ENCODE measurements around the gene SNX7. TPM values are rescaled to one million over a fixed set of nuclear protein-coding genes. Genes with fewer than 3 reads are reported as not detected.

Gene SNX7, protein sequence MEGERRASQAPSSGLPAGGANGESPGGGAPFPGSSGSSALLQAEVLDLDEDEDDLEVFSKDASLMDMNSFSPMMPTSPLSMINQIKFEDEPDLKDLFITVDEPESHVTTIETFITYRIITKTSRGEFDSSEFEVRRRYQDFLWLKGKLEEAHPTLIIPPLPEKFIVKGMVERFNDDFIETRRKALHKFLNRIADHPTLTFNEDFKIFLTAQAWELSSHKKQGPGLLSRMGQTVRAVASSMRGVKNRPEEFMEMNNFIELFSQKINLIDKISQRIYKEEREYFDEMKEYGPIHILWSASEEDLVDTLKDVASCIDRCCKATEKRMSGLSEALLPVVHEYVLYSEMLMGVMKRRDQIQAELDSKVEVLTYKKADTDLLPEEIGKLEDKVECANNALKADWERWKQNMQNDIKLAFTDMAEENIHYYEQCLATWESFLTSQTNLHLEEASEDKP
- total RNA-seq = 10 to 100 TPM in 2 of 6 experiments, 1 to 10 TPM in 4; 8.5 to 11.9 (median 9.9) TPM
- long read RNA-seq, partial matches to known transcripts = 0 of 1 reads
- long read RNA-seq, other reads (novel, unspliced or antisense) = 0 of 1 reads

DNA sequence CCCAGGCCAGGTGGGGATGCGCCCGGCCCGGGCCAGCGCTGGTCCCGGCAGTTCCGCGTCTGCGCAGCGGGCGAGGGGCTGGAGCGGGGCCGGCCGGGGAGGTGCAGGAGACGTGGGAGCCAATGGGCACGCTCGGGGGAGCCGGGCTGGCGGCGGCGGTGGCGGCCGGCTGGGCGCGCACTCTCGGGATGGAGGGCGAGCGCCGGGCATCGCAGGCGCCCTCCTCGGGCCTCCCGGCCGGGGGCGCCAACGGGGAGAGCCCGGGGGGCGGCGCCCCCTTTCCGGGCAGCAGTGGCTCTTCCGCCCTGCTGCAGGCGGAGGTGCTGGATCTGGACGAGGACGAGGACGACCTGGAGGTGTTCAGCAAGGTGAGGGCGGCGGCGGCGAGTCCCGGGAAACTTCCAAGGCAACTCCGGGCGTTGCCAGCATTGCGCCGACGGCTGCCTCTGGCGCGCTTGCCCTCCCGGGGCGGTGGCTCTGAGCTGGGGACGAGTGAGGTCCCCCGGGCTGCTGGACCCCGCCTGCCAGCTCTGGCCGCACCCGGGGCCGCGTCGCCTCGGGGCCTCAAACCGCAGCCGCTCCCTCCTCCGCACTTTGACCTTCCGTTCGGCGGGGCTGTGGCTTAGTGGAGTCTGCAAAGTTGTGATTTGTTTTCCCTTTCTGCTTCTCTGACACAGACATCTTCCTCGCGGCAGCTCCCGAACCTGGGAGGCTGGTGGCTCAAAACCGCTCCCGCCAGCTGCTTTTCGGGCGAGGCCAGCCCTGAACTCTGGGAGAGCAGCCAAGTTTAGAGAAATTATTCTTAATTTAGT is at the start of gene SNX7:
TSS of gene SNX7 (plus strand) at position 178 of the 812 bp plus-strand sequence. CDS start at position 189, 11 bp downstream.
- peak within 1 kb of the TSS; percentile 56 to 72 (median 59) for H3K27ac ChIP-seq
- DNase-seq (peak; percentile 90 to 93 (median 91)), ATAC-seq (peak; percentile 95 to 99 (median 97))
- no peaks in the 10 kb centered on the region for H3K27me3 ChIP-seq
- H3K4me1 ChIP-seq = peaks cover 0 to 10% (median 0%) of the 10 kb centered on the region in 4 donors
- TF ChIP-seq POLR2A (IDR thresholded peaks at IDR 0.05) (peak; percentile 75), CTCF (IDR thresholded peaks at IDR 0.05) (peak in 3 of 4 donors; percentile 13 to 37 (median 32))
- 0% methylated on average over 6 of the region's 80 CpGs for WGBS (ENCODE audit: insufficient coverage, low coverage, low lambda C conversion rate, missing lambda C conversion rate)
- no peaks in the 10 kb centered on the region for H3K36me3 ChIP-seq
- no peaks in the 10 kb centered on the region for H3K9me3 ChIP-seq
- intact Hi-C loops (cut with DNase I) = no loop called here
- H3K4me3 ChIP-seq = peak within 1 kb of the TSS; percentile 61 to 80 (median 61)

GRCh38 chr1:98637316-98637715 is 24.2 kb upstream of the SNX7 start:
- Histone ChIP-seq H3K27ac (no peak overlapping the region), H3K4me1 (no peaks in the 10 kb centered on the region), H3K4me3 (no peak overlapping the region), H3K36me3 (no peaks in the 10 kb centered on the region), H3K27me3 (no peaks in the 10 kb centered on the region), H3K9me3 (no peaks in the 10 kb centered on the region)
- ATAC-seq (no peak), DNase-seq (no peak)
- intact Hi-C loops (cut with DNase I) = no loop called here
- WGBS (ENCODE audit: insufficient coverage, low coverage, low lambda C conversion rate, missing lambda C conversion rate) = 60% methylated on average over 1 of the region's 2 CpGs
- TF ChIP-seq POLR2A (IDR thresholded peaks at IDR 0.05) (no peak), CTCF (IDR thresholded peaks at IDR 0.05) (no peak)

DNA sequence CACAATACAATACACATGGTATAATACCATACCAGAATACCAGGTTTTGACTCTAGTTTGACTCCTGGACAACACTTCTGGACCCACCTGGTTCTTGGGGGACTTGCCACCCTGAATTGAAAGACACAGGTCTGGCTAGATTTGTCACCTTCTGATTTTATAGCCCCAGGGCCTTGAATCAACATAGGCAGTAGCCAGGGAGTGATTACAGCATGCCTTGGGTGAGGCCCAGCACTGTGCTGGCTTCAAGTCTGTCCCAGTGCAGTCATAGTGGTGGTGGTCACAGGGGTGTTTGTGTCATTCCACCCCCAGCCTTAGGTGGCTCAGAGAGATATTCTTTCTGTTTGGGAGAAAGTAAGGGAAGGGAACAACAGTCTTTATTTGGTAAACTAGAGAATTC is 23.3 kb upstream of the SNX7 start:
- ATAC-seq (no peak), DNase-seq (no peak)
- TF ChIP-seq CTCF (IDR thresholded peaks at IDR 0.05) (no peak), POLR2A (IDR thresholded peaks at IDR 0.05) (no peak)
- Histone ChIP-seq H3K27me3 (no peaks in the 10 kb centered on the region), H3K4me3 (no peak overlapping the region), H3K27ac (no peak overlapping the region), H3K9me3 (no peaks in the 10 kb centered on the region), H3K36me3 (no peaks in the 10 kb centered on the region), H3K4me1 (no peaks in the 10 kb centered on the region)
- intact Hi-C loops (cut with DNase I) = no loop called here

DNA sequence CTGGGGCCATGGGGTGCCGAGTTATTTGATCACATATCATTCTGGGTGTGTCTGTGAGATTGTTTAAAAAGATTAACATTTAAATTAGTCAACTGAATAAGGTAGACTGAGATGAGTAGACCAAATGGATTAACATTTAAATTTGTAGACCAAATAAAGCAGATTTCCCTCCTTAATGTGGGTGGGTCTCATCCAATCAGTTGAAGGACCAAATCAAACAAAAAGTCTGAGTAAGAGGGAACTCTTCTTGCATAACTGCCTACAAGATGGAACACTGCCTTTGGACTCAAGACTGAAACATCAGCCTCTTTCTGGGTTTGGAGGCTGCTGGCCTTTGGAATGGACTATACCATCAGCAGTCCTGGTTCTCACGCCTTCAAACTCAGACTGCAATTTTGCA is 17.0 kb upstream of the SNX7 start:
- H3K4me1 ChIP-seq = no peaks in the 10 kb centered on the region
- ATAC-seq (no peak), DNase-seq (no peak)
- H3K9me3 ChIP-seq = no peaks in the 10 kb centered on the region
- H3K4me3 ChIP-seq = no peak overlapping the region
- H3K27me3 ChIP-seq = no peaks in the 10 kb centered on the region
- H3K36me3 ChIP-seq = no peaks in the 10 kb centered on the region
- WGBS (ENCODE audit: insufficient coverage, low coverage, low lambda C conversion rate, missing lambda C conversion rate) = 58% methylated on average over 2 of the region's 2 CpGs
- TF ChIP-seq POLR2A (IDR thresholded peaks at IDR 0.05) (no peak), CTCF (IDR thresholded peaks at IDR 0.05) (no peak)
- no peak overlapping the region for H3K27ac ChIP-seq
- intact Hi-C loops (cut with DNase I) = no loop called here
